Karpas-422 (cell line): ENCODE measurements around the gene MMP24OS. TPM values are rescaled to one million over a fixed set of nuclear protein-coding genes. Genes with fewer than 3 reads are reported as not detected.

Source experiments
- DNase-seq: peaks from one replicate; pipeline ENCODE4 v3.0.0-alpha.2; 2015
- H2AFZ ChIP-seq: fragments of 200-600 bp; sonication (generic); 2 replicates; pipeline ENCODE4 v1.6.1; 2014; ENCODE audit warnings: antibody characterized with exemption, low read length, mixed read lengths
- H3K27ac ChIP-seq: fragments of 200-600 bp; sonication (generic); 2 replicates; pipeline ENCODE4 v1.5.1; 2014; ENCODE audit warnings: mild to moderate bottlenecking, low read length, moderate library complexity
- H3K27me3 ChIP-seq: fragments of 200-600 bp; sonication (generic); 2 replicates; pipeline ENCODE4 v1.6.1; 2014; ENCODE audit warnings: low read length, mixed read lengths
- H3K36me3 ChIP-seq: fragments of 200-600 bp; sonication (generic); 2 replicates; pipeline ENCODE4 v1.6.1; 2014; ENCODE audit warnings: low read length, mixed read lengths; ENCODE audit not compliant: insufficient read depth
- H3K4me1 ChIP-seq: fragments of 200-600 bp; sonication (generic); 2 replicates; pipeline ENCODE4 v1.6.1; 2014; ENCODE audit warnings: mild to moderate bottlenecking, low read length, mixed read lengths
- H3K4me2 ChIP-seq: fragments of 200-600 bp; sonication (generic); 2 replicates; pipeline ENCODE4 v1.6.1; 2014; ENCODE audit warnings: low read length, low read depth, mild to moderate bottlenecking; ENCODE audit not compliant: poor library complexity, severe bottlenecking
- H3K4me3 ChIP-seq: fragments of 200-600 bp; sonication (generic); 2 replicates; pipeline ENCODE4 v1.5.1; 2014; ENCODE audit warnings: mild to moderate bottlenecking, antibody characterized with exemption, low read length, mixed read lengths
- H3K79me2 ChIP-seq: fragments of 200-600 bp; sonication (generic); 2 replicates; pipeline ENCODE4 v1.6.1; 2014; ENCODE audit warnings: mild to moderate bottlenecking, low read length, mixed read lengths
- H3K9ac ChIP-seq: fragments of 200-600 bp; sonication (generic); 2 replicates; pipeline ENCODE4 v1.6.0; 2014; ENCODE audit warnings: low read length
- H3K9me2 ChIP-seq: fragments of 200-600 bp; sonication (generic), shearing (Covaris generic); replicated peaks from 2 replicates; pipeline ENCODE4 v1.6.0; 2014; ENCODE audit warnings: mild to moderate bottlenecking, low read length, moderate library complexity; ENCODE audit not compliant: insufficient read depth
- H3K9me3 ChIP-seq: fragments of 300-700, 200-600 bp; sonication (generic); 2 replicates; pipeline ENCODE4 v1.6.1; 2014; ENCODE audit warnings: low read length, mixed read lengths
- H4K20me1 ChIP-seq: fragments of 200-600 bp; sonication (generic); 2 replicates; pipeline ENCODE4 v1.6.1; 2014; ENCODE audit warnings: mild to moderate bottlenecking, antibody characterized with exemption, low read length, low read depth; ENCODE audit not compliant: insufficient read depth
- total RNA-seq: library from RNA; depleted of rRNA; stranded (reverse); fragments of >200 nt; shearing (Covaris generic); gene quantifications from 2 replicates; pipeline ENCODE4 v1.2.3, GENCODE V29; 2014; ENCODE audit warnings: low replicate concordance; rRNA removed

MMP24OS gene
- total RNA-seq, 1 experiment from 2014 or later: 12.4 TPM

DNA sequence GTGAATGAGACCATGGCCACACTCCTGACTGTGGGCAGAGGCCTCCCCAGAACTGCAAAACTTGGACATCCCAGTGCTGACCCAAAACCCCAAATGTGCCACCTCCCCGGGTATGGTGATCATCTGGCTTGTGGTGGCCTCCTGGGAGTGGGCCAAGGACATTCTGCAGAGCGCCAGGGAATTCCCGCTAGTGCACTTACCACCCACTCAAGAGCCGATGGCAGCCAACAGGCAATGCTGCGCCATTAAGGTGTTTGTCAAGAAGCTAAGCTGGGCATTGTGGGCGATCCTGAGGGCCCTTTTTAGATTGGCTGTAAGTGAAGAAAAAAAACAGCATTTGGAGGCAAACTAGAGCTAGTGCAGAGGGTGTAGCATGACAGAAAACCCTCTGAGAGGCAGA lies 42.0 kb downstream of the MMP24OS start:
- Histone ChIP-seq H3K27me3 (no peaks in the 10 kb centered on the region), H3K27ac (no peak overlapping the region), H3K79me2 (no peaks in the 10 kb centered on the region), H3K4me3 (no peak overlapping the region), H4K20me1 (no peaks in the 10 kb centered on the region), H3K36me3 (no peaks in the 10 kb centered on the region), H3K4me1 (no peaks in the 10 kb centered on the region), H2AFZ (no peak overlapping the region), H3K9me3 (no peaks in the 10 kb centered on the region), H3K9ac (no peak overlapping the region), H3K9me2 (no peaks in the 10 kb centered on the region), H3K4me2 (no peak overlapping the region)
- DNase-seq: no peak

DNA sequence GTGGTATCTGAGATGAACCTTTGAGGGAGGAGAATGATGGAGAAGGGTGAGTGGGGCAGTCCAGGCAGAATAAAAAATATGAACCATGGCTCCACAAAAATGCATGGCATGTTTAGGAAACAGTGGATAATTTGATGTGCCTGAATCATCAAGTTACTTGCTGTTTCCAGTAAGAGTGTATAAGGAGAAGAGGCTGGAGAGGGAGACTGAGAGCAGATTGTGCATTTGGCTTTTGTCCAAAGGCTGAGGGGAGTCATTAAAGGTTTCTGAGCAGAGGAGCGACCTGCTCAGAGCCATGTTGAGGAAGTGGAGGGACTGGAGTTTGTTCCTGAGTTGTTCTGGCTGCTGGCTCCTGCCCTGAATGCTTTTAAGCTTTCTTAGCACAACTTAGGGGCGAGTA lies 45.3 kb downstream of the MMP24OS start:
- Histone ChIP-seq H3K4me2 (no peak overlapping the region), H3K4me3 (no peak overlapping the region), H3K27ac (no peak overlapping the region), H2AFZ (no peak overlapping the region), H3K79me2 (no peaks in the 10 kb centered on the region), H3K9me3 (no peaks in the 10 kb centered on the region), H4K20me1 (no peaks in the 10 kb centered on the region), H3K36me3 (no peaks in the 10 kb centered on the region), H3K9me2 (no peaks in the 10 kb centered on the region), H3K9ac (no peak overlapping the region), H3K4me1 (no peaks in the 10 kb centered on the region), H3K27me3 (no peaks in the 10 kb centered on the region)
- DNase-seq: no peak

DNA sequence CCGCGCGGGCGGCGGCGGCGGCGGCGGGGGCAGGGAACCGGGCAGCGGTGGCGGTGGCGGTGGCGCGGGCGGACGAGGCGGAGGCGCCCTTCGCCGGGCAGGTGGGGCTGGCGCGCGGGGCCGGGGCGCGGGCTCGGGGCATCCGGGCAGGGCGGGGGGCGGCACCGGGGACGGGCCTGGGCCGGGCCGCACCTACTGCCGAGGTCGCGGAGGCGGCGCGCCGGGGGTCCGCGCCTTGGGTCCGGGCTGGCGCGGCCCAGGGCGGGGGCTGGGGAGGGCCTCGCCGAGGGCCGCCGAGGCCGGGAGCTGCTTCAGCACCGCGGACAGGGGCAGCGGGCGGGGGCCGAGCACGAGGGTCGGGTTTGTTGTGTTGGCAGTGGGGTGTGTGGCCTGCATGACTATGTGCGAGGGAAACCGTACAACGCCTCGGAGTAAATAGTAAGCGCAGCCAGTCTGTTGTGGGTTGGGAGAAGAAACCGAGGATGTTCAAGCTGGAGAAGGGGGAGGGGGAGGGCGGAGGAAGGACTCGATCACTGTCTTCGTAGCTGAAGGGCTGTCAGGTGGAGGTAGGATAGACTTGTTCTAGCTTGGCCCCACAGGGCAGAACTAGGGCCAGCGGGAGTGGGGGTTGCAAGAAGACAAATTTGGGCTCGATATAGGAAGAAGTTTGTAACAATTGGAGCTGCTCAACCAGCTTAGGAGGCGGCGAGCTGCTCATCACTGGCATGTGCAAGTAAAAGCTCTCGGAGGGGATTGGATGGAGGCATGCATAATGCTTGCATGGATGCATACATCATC lies 50.8 kb downstream of the MMP24OS start:
- Histone ChIP-seq H3K4me1 (no peaks in the 10 kb centered on the region), H2AFZ (no peak overlapping the region), H4K20me1 (no peaks in the 10 kb centered on the region), H3K9me3 (no peaks in the 10 kb centered on the region), H3K4me2 (no peak overlapping the region), H3K79me2 (no peaks in the 10 kb centered on the region), H3K4me3 (no peak overlapping the region), H3K27me3 (no peaks in the 10 kb centered on the region), H3K27ac (no peak overlapping the region), H3K9ac (no peak overlapping the region), H3K9me2 (no peaks in the 10 kb centered on the region), H3K36me3 (no peaks in the 10 kb centered on the region)
- peak; percentile 66 for DNase-seq

Other genes with a start within 250 kb of the MMP24OS start
- gene TRPC4AP, start 185.3 kb downstream of the MMP24OS start, total RNA-seq: 30.3 and 41.3 TPM in 2 replicates
- gene EDEM2, start 130.8 kb downstream of the MMP24OS start, total RNA-seq: 24.9 and 28.5 TPM in 2 replicates
- not detected in 2 replicates for gene PROCR, start 106.0 kb downstream of the MMP24OS start, total RNA-seq
- gene MMP24, start 51.4 kb downstream of the MMP24OS start, total RNA-seq: 0.36 and 0.60 TPM in 2 replicates
- 150 and 168 TPM in 2 replicates for gene EIF6, start 6.7 kb upstream of the MMP24OS start, total RNA-seq
- not detected in 2 replicates for gene FAM83C, start 14.3 kb upstream of the MMP24OS start, total RNA-seq
- 49.5 and 55.1 TPM in 2 replicates for gene UQCC1, start 133.9 kb upstream of the MMP24OS start, total RNA-seq
- gene GDF5, start 160.1 kb upstream of the MMP24OS start, total RNA-seq: not detected in 2 replicates
- gene CEP250, start 177.5 kb upstream of the MMP24OS start, total RNA-seq: 10.2 and 42.8 TPM in 2 replicates